Measurements from ENCODE around the gene MUC4.
"Not testable (repeated sequence)": the region's sequence is repeated elsewhere in the genome, so short reads cannot be mapped to it uniquely, and the experiment has no call there.

MUC4 gene

GRCh38 chr3:195750797-195751520 lies 60.8 kb downstream of the MUC4 start:
- no peaks in the 10 kb centered on the region for H3K27me3 ChIP-seq (ENCODE audit: control insufficient read depth, low read length)
- peaks cover 3% of the 10 kb centered on the region; the same call in 1 of the 2 replicates for H3K4me1 ChIP-seq (ENCODE audit: control insufficient read depth, low read length)
- no peak overlapping the region for H3K4me3 ChIP-seq (ENCODE audit: low read length)
- H3K79me2 ChIP-seq (ENCODE audit: control insufficient read depth, low read length): no peaks in the 10 kb centered on the region
- H4K20me1 ChIP-seq (ENCODE audit: control insufficient read depth, insufficient read depth, low read depth, low read length): no peaks in the 10 kb centered on the region
- no peak overlapping the region for H3K27ac ChIP-seq (ENCODE audit: low read depth, low read length)
- H3K9me3 ChIP-seq (ENCODE audit: control insufficient read depth, insufficient read depth, low read length): no peaks in the 10 kb centered on the region
- H3K36me3 ChIP-seq (ENCODE audit: control insufficient read depth, low read length): no peaks in the 10 kb centered on the region
- H3K9me2 ChIP-seq (replicated peaks; ENCODE audit: control insufficient read depth, low read length): no peaks in the 10 kb centered on the region
- H3F3A ChIP-seq (ENCODE audit: control insufficient read depth, insufficient read depth): no peaks in the 10 kb centered on the region
- TF ChIP-seq, protein P1, sequence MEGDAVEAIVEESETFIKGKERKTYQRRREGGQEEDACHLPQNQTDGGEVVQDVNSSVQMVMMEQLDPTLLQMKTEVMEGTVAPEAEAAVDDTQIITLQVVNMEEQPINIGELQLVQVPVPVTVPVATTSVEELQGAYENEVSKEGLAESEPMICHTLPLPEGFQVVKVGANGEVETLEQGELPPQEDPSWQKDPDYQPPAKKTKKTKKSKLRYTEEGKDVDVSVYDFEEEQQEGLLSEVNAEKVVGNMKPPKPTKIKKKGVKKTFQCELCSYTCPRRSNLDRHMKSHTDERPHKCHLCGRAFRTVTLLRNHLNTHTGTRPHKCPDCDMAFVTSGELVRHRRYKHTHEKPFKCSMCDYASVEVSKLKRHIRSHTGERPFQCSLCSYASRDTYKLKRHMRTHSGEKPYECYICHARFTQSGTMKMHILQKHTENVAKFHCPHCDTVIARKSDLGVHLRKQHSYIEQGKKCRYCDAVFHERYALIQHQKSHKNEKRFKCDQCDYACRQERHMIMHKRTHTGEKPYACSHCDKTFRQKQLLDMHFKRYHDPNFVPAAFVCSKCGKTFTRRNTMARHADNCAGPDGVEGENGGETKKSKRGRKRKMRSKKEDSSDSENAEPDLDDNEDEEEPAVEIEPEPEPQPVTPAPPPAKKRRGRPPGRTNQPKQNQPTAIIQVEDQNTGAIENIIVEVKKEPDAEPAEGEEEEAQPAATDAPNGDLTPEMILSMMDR (IDR thresholded peaks at IDR 0.05; ENCODE audit: low read depth, low read length, poor library complexity, severe bottlenecking): no peak
- no peak for TF ChIP-seq EZH2phosphoT487 (IDR thresholded peaks at IDR 0.05; ENCODE audit: borderline replicate concordance, low read length)
- H3K4me2 ChIP-seq (ENCODE audit: low read length): no peak overlapping the region

DNA sequence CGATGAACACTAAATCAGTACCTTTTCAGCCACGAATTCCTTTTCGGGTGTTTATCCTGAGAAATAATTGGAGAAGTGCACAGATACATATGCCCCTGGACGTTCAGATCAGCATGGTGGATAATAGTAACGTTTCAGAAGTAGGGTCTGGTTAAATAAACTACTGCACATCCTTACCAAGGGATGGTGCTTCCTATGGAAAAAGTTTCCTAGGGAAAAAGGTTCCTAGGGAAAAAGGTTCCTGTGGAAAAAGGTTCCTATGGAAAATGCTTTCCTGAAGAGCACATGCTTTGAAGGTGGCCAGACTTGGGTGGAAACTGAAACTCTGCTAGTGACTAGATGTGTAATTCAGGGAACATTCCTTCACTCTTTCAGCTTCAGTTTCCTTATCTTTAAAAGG lies 62.6 kb downstream of the MUC4 start:
- not testable (repeated sequence) for H3K9me3 ChIP-seq (ENCODE audit: control insufficient read depth, insufficient read depth, low read length); H3K4me3 ChIP-seq (ENCODE audit: low read length)

GRCh38 chr3:195748661-195749060 lies 63.1 kb downstream of the MUC4 start:
- H3K36me3 ChIP-seq (ENCODE audit: control insufficient read depth, low read length): no peaks in the 10 kb centered on the region
- H3K9me3 ChIP-seq (ENCODE audit: control insufficient read depth, insufficient read depth, low read length): no peaks in the 10 kb centered on the region
- TF ChIP-seq, protein P1 (IDR thresholded peaks at IDR 0.05; ENCODE audit: low read depth, low read length, poor library complexity, severe bottlenecking): no peak
- no peak for TF ChIP-seq EZH2phosphoT487 (IDR thresholded peaks at IDR 0.05; ENCODE audit: borderline replicate concordance, low read length)

More for the DNA sequence above, 62.6 kb downstream of the MUC4 start:
- H3K9me2 ChIP-seq (replicated peaks; ENCODE audit: control insufficient read depth, low read length); H3K36me3 ChIP-seq (ENCODE audit: control insufficient read depth, low read length); H4K20me1 ChIP-seq (ENCODE audit: control insufficient read depth, insufficient read depth, low read depth, low read length); H3K27ac ChIP-seq (ENCODE audit: low read depth, low read length); H3F3A ChIP-seq (ENCODE audit: control insufficient read depth, insufficient read depth); H3K79me2 ChIP-seq (ENCODE audit: control insufficient read depth, low read length); H3K4me1 ChIP-seq (ENCODE audit: control insufficient read depth, low read length); H3K27me3 ChIP-seq (ENCODE audit: control insufficient read depth, low read length); H3K4me2 ChIP-seq (ENCODE audit: low read length): not testable (repeated sequence)

DNA sequence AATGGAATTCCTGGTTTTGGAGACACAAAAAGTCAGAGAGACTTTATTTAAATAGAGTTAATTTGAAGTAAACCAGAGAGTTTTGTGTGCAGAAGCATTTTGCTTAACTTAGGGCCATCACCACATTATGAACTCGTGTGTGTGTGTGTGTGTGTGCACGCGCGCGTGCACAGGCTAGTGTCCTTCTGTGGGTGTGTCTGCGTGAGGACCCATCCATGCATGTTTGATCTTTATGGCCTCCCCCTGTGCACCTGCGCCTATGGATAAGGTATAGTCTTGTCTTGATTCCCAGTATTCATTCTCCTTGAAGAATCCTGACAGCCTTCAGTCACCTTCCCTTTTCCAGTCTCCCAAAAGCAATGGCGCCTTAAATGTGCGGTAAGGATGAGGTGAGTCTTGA lies 65.0 kb downstream of the MUC4 start:
- no peak overlapping the region for H3K27ac ChIP-seq (ENCODE audit: low read depth, low read length)
- no peaks in the 10 kb centered on the region for H3K27me3 ChIP-seq (ENCODE audit: control insufficient read depth, low read length)
- H3K9me3 ChIP-seq (ENCODE audit: control insufficient read depth, insufficient read depth, low read length): no peaks in the 10 kb centered on the region
- H3K79me2 ChIP-seq (ENCODE audit: control insufficient read depth, low read length): no peaks in the 10 kb centered on the region
- no peaks in the 10 kb centered on the region for H4K20me1 ChIP-seq (ENCODE audit: control insufficient read depth, insufficient read depth, low read depth, low read length)
- H3K4me2 ChIP-seq (ENCODE audit: low read length): no peak overlapping the region
- no peaks in the 10 kb centered on the region for H3K9me2 ChIP-seq (replicated peaks; ENCODE audit: control insufficient read depth, low read length)
- no peaks in the 10 kb centered on the region for H3K36me3 ChIP-seq (ENCODE audit: control insufficient read depth, low read length)
- TF ChIP-seq, protein P1 (IDR thresholded peaks at IDR 0.05; ENCODE audit: low read depth, low read length, poor library complexity, severe bottlenecking): no peak
- no peak for TF ChIP-seq EZH2phosphoT487 (IDR thresholded peaks at IDR 0.05; ENCODE audit: borderline replicate concordance, low read length)
- H3F3A ChIP-seq (ENCODE audit: control insufficient read depth, insufficient read depth): no peaks in the 10 kb centered on the region
- H3K4me3 ChIP-seq (ENCODE audit: low read length): no peak overlapping the region
- H3K4me1 ChIP-seq (ENCODE audit: control insufficient read depth, low read length): peaks cover 3% of the 10 kb centered on the region; the same call in 1 of the 2 replicates

More at GRCh38 chr3:195748661-195749060, 63.1 kb downstream of the MUC4 start:
- H3K4me3 ChIP-seq (ENCODE audit: low read length): no peak overlapping the region
- no peak overlapping the region for H3K4me2 ChIP-seq (ENCODE audit: low read length)
- H3K27me3 ChIP-seq (ENCODE audit: control insufficient read depth, low read length): no peaks in the 10 kb centered on the region
- no peaks in the 10 kb centered on the region for H3F3A ChIP-seq (ENCODE audit: control insufficient read depth, insufficient read depth)
- H3K9me2 ChIP-seq (replicated peaks; ENCODE audit: control insufficient read depth, low read length): no peaks in the 10 kb centered on the region
- H4K20me1 ChIP-seq (ENCODE audit: control insufficient read depth, insufficient read depth, low read depth, low read length): no peaks in the 10 kb centered on the region
- H3K79me2 ChIP-seq (ENCODE audit: control insufficient read depth, low read length): no peaks in the 10 kb centered on the region
- H3K4me1 ChIP-seq (ENCODE audit: control insufficient read depth, low read length): peaks cover 3% of the 10 kb centered on the region; the same call in 1 of the 2 replicates
- no peak overlapping the region for H3K27ac ChIP-seq (ENCODE audit: low read depth, low read length)
